ENCODE data around the gene MAPK13.
A peak's percentile ranks its signal among the peaks of the same experiment; 100 is the strongest.

MAPK13 gene

DNA sequence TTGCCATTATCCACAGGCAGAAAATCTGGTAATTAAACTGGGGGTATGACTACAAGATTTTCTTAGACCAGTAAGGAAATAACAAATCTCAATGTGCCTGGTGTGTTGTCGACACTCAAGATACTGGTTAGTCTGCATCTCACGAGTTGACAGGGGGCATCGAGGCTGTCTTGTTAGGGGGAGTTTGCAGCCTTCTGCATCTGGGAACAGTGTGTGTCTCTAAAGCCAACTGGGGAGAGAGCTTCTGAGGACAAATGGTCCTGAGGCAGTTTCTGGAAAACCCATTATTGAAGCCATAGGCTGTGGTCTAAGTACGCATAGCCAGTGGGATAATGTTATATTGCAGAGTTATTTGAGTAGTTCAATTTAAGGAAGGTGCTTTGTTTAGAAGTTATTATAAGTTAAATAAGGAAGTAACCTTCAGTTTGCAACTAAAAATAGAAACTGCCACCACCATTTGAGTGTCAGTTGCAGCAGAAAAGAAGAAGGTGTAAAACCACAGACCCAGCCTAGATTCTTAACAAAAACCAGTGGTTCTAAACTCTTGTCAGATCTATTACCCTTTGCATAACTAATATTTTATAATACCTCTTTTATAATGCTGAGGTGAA is 15.4 kb upstream of the MAPK13 start:
- H3K4me3 ChIP-seq (ENCODE audit: control insufficient read depth, low read depth, low read length): no peak overlapping the region
- no peak for DNase-seq (ENCODE audit: low read depth)
- TF ChIP-seq, protein P1, sequence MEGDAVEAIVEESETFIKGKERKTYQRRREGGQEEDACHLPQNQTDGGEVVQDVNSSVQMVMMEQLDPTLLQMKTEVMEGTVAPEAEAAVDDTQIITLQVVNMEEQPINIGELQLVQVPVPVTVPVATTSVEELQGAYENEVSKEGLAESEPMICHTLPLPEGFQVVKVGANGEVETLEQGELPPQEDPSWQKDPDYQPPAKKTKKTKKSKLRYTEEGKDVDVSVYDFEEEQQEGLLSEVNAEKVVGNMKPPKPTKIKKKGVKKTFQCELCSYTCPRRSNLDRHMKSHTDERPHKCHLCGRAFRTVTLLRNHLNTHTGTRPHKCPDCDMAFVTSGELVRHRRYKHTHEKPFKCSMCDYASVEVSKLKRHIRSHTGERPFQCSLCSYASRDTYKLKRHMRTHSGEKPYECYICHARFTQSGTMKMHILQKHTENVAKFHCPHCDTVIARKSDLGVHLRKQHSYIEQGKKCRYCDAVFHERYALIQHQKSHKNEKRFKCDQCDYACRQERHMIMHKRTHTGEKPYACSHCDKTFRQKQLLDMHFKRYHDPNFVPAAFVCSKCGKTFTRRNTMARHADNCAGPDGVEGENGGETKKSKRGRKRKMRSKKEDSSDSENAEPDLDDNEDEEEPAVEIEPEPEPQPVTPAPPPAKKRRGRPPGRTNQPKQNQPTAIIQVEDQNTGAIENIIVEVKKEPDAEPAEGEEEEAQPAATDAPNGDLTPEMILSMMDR (conservative IDR thresholded peaks at IDR 0.05; ENCODE audit: control insufficient read depth, insufficient read depth, low read depth, low read length): no peak

GRCh38 chr6:36115412-36115811 is 14.9 kb upstream of the MAPK13 start:
- H3K4me3 ChIP-seq (ENCODE audit: control insufficient read depth, low read depth, low read length): no peak overlapping the region
- TF ChIP-seq, protein P1 (conservative IDR thresholded peaks at IDR 0.05; ENCODE audit: control insufficient read depth, insufficient read depth, low read depth, low read length): no peak
- no peak for DNase-seq (ENCODE audit: low read depth)

- TF ChIP-seq, protein P1 (conservative IDR thresholded peaks at IDR 0.05; ENCODE audit: control insufficient read depth, insufficient read depth, low read depth, low read length): no peak
- DNase-seq (ENCODE audit: low read depth): no peak
- no peak overlapping the region for H3K4me3 ChIP-seq (ENCODE audit: control insufficient read depth, low read depth, low read length)
Observed at GRCh38 chr6:36116066-36116864, 14.0 kb upstream of the MAPK13 start.

DNA sequence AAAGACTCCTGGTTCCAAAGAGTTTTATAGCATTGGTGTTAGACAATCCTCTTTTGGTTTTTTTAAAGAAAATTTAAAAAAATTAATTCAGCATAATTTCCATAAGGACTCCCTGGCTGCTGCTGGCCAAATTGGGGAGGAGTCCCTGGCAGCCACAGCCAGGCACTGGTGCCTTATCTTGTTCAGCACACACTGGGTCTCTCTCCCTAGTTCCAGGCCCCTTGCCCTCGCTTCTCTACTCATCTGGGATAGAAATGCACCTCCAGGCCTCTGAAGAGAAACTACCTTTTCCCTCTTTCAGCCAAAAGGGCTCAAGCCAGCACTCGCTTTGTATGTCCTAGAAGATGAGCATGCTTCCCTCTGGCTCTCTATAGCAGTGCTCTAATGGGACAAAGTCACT is 13.4 kb upstream of the MAPK13 start:
- DNase-seq (ENCODE audit: low read depth): no peak
- H3K4me3 ChIP-seq (ENCODE audit: control insufficient read depth, low read depth, low read length): no peak overlapping the region
- TF ChIP-seq, protein P1 (conservative IDR thresholded peaks at IDR 0.05; ENCODE audit: control insufficient read depth, insufficient read depth, low read depth, low read length): no peak

GRCh38 chr6:36117658-36118549 is 12.4 kb upstream of the MAPK13 start:
- no peak for DNase-seq (ENCODE audit: low read depth)
- H3K4me3 ChIP-seq (ENCODE audit: control insufficient read depth, low read depth, low read length): no peak overlapping the region
- TF ChIP-seq, protein P1 (conservative IDR thresholded peaks at IDR 0.05; ENCODE audit: control insufficient read depth, insufficient read depth, low read depth, low read length): no peak

- peak; percentile 32 for DNase-seq (ENCODE audit: low read depth)
- H3K4me3 ChIP-seq (ENCODE audit: control insufficient read depth, low read depth, low read length): no peak overlapping the region
Observed at GRCh38 chr6:36118550-36119107, 11.7 kb upstream of the MAPK13 start.

More at GRCh38 chr6:36118550-36119107, 11.7 kb upstream of the MAPK13 start:
- TF ChIP-seq, protein P1 (conservative IDR thresholded peaks at IDR 0.05; ENCODE audit: control insufficient read depth, insufficient read depth, low read depth, low read length): no peak
